Kidney (tissue), 14 donors: ENCODE measurements around the gene TMCO4. TPM values are rescaled to one million over a fixed set of nuclear protein-coding genes. Genes with fewer than 3 reads are reported as not detected.

Experiments
- DNase-seq, 5 donors: peaks; one replicate each; pipeline ENCODE4 v3.0.0-alpha.2; 2013 to 2020
- FAIRE-seq: peaks from 2 replicates; lab custom pipeline; 2012; peaks lifted over from hg19 to GRCh38; lab: Jason Lieb, UNC
- H3K27ac ChIP-seq, 2 donors: one replicate each; pipeline ENCODE4 v1.7.0; 2013; ENCODE audit warnings: low read depth in 2 of 2, low read length in 2 of 2, inconsistent platforms in 1 of 2
- H3K27me3 ChIP-seq: one replicate; pipeline ENCODE4 v1.7.1; 2013; ENCODE audit warnings: low read length, inconsistent platforms; ENCODE audit not compliant: control insufficient read depth, insufficient read depth
- H3K36me3 ChIP-seq, 3 donors: one replicate each; pipeline versions ENCODE4 v1.7.0 to v1.7.1; 2013; ENCODE audit warnings: low read length in 3 of 3, control low read depth in 1 of 3, inconsistent platforms in 1 of 3; ENCODE audit not compliant: insufficient read depth in 3 of 3, control insufficient read depth in 2 of 3
- H3K4me1 ChIP-seq, 3 donors: one replicate each; pipeline versions ENCODE4 v1.7.0 to v1.7.1; 2013; ENCODE audit warnings: low read length in 3 of 3, inconsistent platforms in 1 of 3, low read depth in 1 of 3; ENCODE audit not compliant: control insufficient read depth in 2 of 3, insufficient read depth in 2 of 3
- H3K4me3 ChIP-seq, 3 donors: one replicate each; pipeline versions ENCODE4 v1.7.0 to v1.8.1; 2013; ENCODE audit warnings: low read length in 3 of 3, control low read depth in 1 of 3, inconsistent platforms in 1 of 3
- H3K9ac ChIP-seq, 3 donors: one replicate each; pipeline versions ENCODE4 v1.7.0 to v1.7.1; 2013; ENCODE audit warnings: low read length in 3 of 3, control low read depth in 1 of 3, inconsistent platforms in 1 of 3
- H3K9me3 ChIP-seq, 3 donors: one replicate each; pipeline versions ENCODE4 v1.7.0 to v1.7.1; 2013; ENCODE audit warnings: low read length in 3 of 3, control low read depth in 1 of 3, inconsistent platforms in 1 of 3; ENCODE audit not compliant: control insufficient read depth in 2 of 3, insufficient read depth in 1 of 3
- CTCF ChIP-seq: IDR thresholded peaks from 3 replicates; pipeline ENCODE4 v1.5.1; 2012; ENCODE audit warnings: mild to moderate bottlenecking, moderate library complexity, borderline replicate concordance; ENCODE audit not compliant: insufficient read depth; ENCODE audit errors: extremely low read depth
- intact Hi-C: fragments of 100-400 bp; cut with DNase I; formaldehyde crosslinking; loops from one replicate; pipeline ENCODE4 v1.11.1; 2022
- polyA plus RNA-seq: library from polyadenylated mRNA; stranded (reverse); fragments of 350-450 nt; fragmentation: Illumina TruSeq; extraction: RNeasy Lipid Tissue Mini Kit (QIAGEN cat#74804); gene quantifications from one replicate; pipeline ENCODE4 v1.2.3, GENCODE V29; 2014; ENCODE audit warnings: low read depth, low replicate concordance; ENCODE audit not compliant: insufficient read depth
- total RNA-seq: library from RNA; stranded (reverse); fragmentation: NEBNext Ultra II Directional; extraction: Animal tissue kit (Norgen Biotek cat#: 25700); gene quantifications from one replicate; pipeline ENCODE4 v1.2.1, GENCODE V29; 2021
- donor health status: control.
- donor health status: control.
- donor health status: control.
- donor health status: control.
- donor health status: control.
- donor health status: DM: yes; HTN: yes; CAD: no.
- donor health status: Normal renal cell carcinoma (clear cell type).

TMCO4 gene
- total and polyA plus RNA-seq, 2 donors from 2014 or later = 35.0 to 36.5 TPM

GRCh38 chr1:19786988-19787423 lies 12.7 kb downstream of the TMCO4 start:
- no peak overlapping the region for H3K4me3 ChIP-seq
- intact Hi-C loops = no loop called here
- no peak for TF ChIP-seq CTCF
- DNase-seq (peak in 4 of 5 donors; percentile 70 to 88 (median 79)), FAIRE-seq (no peak)
- H3K9me3 ChIP-seq = no peaks in the 10 kb centered on the region
- peaks cover 0 to 6% (median 0%) of the 10 kb centered on the region in 3 donors for H3K4me1 ChIP-seq
- no peak overlapping the region for H3K9ac ChIP-seq
- H3K27me3 ChIP-seq = no peaks in the 10 kb centered on the region
- peak overlapping the region in 1 of 2 donors; percentile 56 for H3K27ac ChIP-seq
- peaks cover 0 to 5% (median 3%) of the 10 kb centered on the region in 3 donors for H3K36me3 ChIP-seq

- no peak overlapping the region for H3K9ac ChIP-seq
- peaks cover 0 to 5% (median under 1%) of the 10 kb centered on the region in 3 donors for H3K36me3 ChIP-seq
- DNase-seq = no peak
- H3K27ac ChIP-seq = no peak overlapping the region
- H3K4me3 ChIP-seq = no peak overlapping the region
- H3K4me1 ChIP-seq = peaks cover 0 to 6% (median 0%) of the 10 kb centered on the region in 3 donors
- TF ChIP-seq CTCF = no peak
- FAIRE-seq = no peak
- intact Hi-C loops = no loop called here
- H3K9me3 ChIP-seq = no peaks in the 10 kb centered on the region
- H3K27me3 ChIP-seq = no peaks in the 10 kb centered on the region
Observed at GRCh38 chr1:19785660-19786059, 14.1 kb downstream of the TMCO4 start.

- no peaks in the 10 kb centered on the region for H3K9me3 ChIP-seq
- H3K27me3 ChIP-seq = no peaks in the 10 kb centered on the region
- intact Hi-C loops = no loop called here
- FAIRE-seq (no peak), DNase-seq (no peak)
- H3K27ac ChIP-seq = no peak overlapping the region
- H3K9ac ChIP-seq = no peak overlapping the region
- TF ChIP-seq CTCF = no peak
- no peaks in the 10 kb centered on the region for H3K4me1 ChIP-seq
- H3K4me3 ChIP-seq = no peak overlapping the region
- H3K36me3 ChIP-seq = peaks cover 0 to 11% (median 10%) of the 10 kb centered on the region in 3 donors
Observed at GRCh38 chr1:19780267-19780877, 19.3 kb downstream of the TMCO4 start.
